MCF 10A (cell line): ENCODE results near the gene TEDC2. TPM values are rescaled to one million over a fixed set of nuclear protein-coding genes. Genes with fewer than 3 reads are reported as not detected.

Source experiments
- BruUV-seq: library from RNA; stranded (reverse); fragments of 400-500 nt; replicated peaks from 2 replicates; lab custom pipeline; 2021; lab: Mats Ljungman, UMichigan
- CTCF ChIA-PET: fragments of 300-600 bp; sonication (Branson Sonifier 250); formaldehyde crosslinking; extraction: SDS; loops from one replicate; lab custom pipeline; 2021; ENCODE audit warnings: antibody characterized with exemption, inconsistent platforms; lab: Yijun Ruan, JAX
- POLR2A ChIA-PET: fragments of 300-600, 350-650 bp; sonication (Branson Sonifier 250); formaldehyde crosslinking; extraction: SDS; loops from one replicate; lab custom pipeline; 2020; ENCODE audit warnings: antibody characterized with exemption, inconsistent platforms; lab: Yijun Ruan, JAX
- DNase-seq: peaks from one replicate; pipeline ENCODE4 v3.0.0-alpha.2; 2018; ENCODE audit not compliant: unreplicated experiment
- H3K27ac Mint-ChIP-seq: one replicate; pipeline ENCODE4 v1.8.0; 2022; ENCODE audit warnings: mild to moderate bottlenecking, low read depth, mixed read lengths; ENCODE audit not compliant: unreplicated experiment
- H3K27me3 Mint-ChIP-seq: one replicate; pipeline ENCODE4 v1.8.0; 2022; ENCODE audit warnings: mixed read lengths; ENCODE audit not compliant: insufficient read depth, unreplicated experiment
- H3K36me3 Mint-ChIP-seq: one replicate; pipeline ENCODE4 v1.8.0; 2022; ENCODE audit warnings: mild to moderate bottlenecking, moderate library complexity, mixed read lengths; ENCODE audit not compliant: insufficient read depth, unreplicated experiment
- H3K4me1 Mint-ChIP-seq: one replicate; pipeline ENCODE4 v1.8.0; 2022; ENCODE audit warnings: mixed read lengths; ENCODE audit not compliant: insufficient read depth, unreplicated experiment
- H3K4me3 Mint-ChIP-seq: one replicate; pipeline ENCODE4 v1.8.0; 2022; ENCODE audit warnings: mild to moderate bottlenecking, moderate library complexity, mixed read lengths; ENCODE audit not compliant: unreplicated experiment
- H3K9me3 Mint-ChIP-seq: one replicate; pipeline ENCODE4 v1.8.0; 2022; ENCODE audit warnings: mixed read lengths; ENCODE audit not compliant: unreplicated experiment
- intact Hi-C: fragments of 100-400 bp; cut with micrococcal nuclease; formaldehyde crosslinking; loops from 2 replicates; pipeline ENCODE4 v1.14.1; 2022
- total RNA-seq: library from RNA; stranded (reverse); gene quantifications from 2 replicates; pipeline ENCODE4 v1.2.3, GENCODE V29; 2022
- TF ChIP-seq, protein P1 (sequence below): fragments of 200-600 bp; IDR thresholded peaks from one replicate; pipeline ENCODE4 v1.8.0; 2022; ENCODE audit warnings: antibody characterized with exemption, mild to moderate bottlenecking; ENCODE audit not compliant: unreplicated experiment

TEDC2 gene
- total RNA-seq, 1 experiment from 2014 or later = 6.9 TPM

DNA sequence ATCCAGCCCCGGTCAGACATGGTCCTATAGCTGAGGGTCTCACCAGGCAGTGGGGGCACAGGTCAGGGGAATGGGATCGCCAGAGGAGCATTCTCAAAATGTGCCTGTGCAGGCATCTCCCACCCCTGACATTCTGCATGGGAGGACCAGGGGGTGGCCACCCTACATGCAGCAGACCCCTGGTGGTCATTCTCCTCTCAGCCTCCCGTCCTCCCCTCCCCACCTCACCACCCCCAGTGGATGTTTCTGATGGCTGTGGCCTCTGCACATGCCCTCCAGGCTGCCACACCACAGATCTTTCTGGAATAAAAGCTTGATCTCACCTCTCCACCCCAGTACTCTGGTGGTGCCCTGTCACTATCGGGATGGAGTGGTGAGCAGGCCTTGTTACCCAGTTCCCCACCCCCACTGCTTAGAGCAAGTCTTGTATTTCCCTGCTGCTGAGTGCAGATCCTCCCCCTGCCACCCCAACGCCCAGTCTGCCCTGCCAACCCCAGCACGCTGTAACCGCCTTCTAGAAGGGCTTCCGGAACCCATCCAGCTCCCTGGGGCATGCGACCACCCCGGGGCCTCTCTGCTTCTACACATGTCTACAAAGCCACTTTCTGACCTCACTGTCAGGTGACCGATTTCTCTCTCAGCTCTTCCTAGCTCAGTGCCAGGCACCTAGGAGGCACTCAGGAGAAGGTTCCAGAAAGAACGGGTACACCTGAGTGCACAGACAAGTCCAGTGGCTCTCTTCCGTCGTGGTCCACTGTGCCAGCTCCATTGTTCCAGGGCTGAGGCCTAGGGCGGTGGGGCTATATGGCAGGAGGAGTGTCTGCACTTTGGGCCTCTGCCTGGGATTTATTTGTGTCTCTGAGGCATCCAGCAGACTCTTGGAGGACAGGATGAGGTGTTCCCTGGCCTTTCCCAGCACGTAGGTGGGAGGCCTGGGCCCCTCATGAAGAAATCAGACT, 24.3 kb downstream of the TEDC2 start:
- peaks cover 4% of the 10 kb centered on the region for H3K36me3 Mint-ChIP-seq
- H3K9me3 Mint-ChIP-seq = no peaks in the 10 kb centered on the region
- H3K27me3 Mint-ChIP-seq = no peaks in the 10 kb centered on the region
- no peak overlapping the region for H3K4me3 Mint-ChIP-seq
- ChIA-PET CTCF (interaction anchor here (0.6 to 2.3 kb wide), 5 partner anchors 9 to 144 kb away, joined by 3 to 4 read pairs (median 4); partner anchors contain the start of gene ABCA3), POLR2A (interaction anchor here (0.6 to 1.1 kb wide), 2 partner anchors 15 to 36 kb away, joined by 3 read pairs; no protein-coding TSS in a partner anchor)
- BruUV-seq = no TSS peak
- H3K27ac Mint-ChIP-seq = no peak overlapping the region
- H3K4me1 Mint-ChIP-seq = peaks cover 4% of the 10 kb centered on the region
- intact Hi-C loops = no loop called here
- DNase-seq = no peak
- TF ChIP-seq, protein P1, sequence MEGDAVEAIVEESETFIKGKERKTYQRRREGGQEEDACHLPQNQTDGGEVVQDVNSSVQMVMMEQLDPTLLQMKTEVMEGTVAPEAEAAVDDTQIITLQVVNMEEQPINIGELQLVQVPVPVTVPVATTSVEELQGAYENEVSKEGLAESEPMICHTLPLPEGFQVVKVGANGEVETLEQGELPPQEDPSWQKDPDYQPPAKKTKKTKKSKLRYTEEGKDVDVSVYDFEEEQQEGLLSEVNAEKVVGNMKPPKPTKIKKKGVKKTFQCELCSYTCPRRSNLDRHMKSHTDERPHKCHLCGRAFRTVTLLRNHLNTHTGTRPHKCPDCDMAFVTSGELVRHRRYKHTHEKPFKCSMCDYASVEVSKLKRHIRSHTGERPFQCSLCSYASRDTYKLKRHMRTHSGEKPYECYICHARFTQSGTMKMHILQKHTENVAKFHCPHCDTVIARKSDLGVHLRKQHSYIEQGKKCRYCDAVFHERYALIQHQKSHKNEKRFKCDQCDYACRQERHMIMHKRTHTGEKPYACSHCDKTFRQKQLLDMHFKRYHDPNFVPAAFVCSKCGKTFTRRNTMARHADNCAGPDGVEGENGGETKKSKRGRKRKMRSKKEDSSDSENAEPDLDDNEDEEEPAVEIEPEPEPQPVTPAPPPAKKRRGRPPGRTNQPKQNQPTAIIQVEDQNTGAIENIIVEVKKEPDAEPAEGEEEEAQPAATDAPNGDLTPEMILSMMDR = no peak

DNA sequence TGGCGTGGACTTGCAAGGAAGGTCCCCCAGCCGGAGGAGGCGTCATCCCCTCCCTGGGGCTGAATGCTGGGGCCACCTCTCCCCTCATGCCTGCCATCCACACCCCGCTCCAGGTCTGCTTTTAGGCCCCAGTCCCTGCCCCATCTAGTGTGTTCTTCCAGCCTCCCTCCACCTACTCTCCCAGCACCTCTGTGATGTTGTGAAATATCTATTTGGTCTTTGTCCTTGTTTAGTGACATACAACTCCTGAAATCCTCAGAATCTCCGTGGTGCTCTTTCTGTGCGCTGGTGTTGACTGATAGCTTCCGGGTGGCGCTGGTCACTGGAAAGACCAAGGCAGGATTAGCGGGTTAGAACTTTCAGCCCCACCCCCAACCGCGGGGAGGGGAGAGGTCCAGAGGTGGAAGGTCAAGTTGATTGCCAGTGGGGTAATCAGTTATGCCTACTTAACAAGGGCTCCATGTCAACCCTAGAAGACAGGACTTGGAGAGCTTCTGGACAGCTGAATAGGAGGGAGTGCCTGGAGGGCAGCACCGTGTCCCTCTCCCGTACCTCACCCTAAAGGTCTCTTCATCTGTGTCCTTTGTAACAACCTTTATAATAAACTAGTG, 25.1 kb downstream of the TEDC2 start:
- Mint-ChIP-seq H3K27ac (no peak overlapping the region), H3K4me3 (no peak overlapping the region), H3K36me3 (peaks cover 4% of the 10 kb centered on the region), H3K9me3 (no peaks in the 10 kb centered on the region), H3K4me1 (peaks cover 4% of the 10 kb centered on the region), H3K27me3 (no peaks in the 10 kb centered on the region)
- no peak for DNase-seq
- POLR2A ChIA-PET = interaction anchor here (0.6 kb wide), 1 partner anchor 16 kb away, joined by 3 read pairs; no protein-coding TSS in a partner anchor
- BruUV-seq = no TSS peak
- intact Hi-C loops = no loop called here
- TF ChIP-seq, protein P1 = no peak
- CTCF ChIA-PET = interaction anchor here (0.6 to 2.3 kb wide), 3 partner anchors 9 to 145 kb away, joined by 3 to 4 read pairs (median 3); partner anchors contain the start of gene ABCA3

DNA sequence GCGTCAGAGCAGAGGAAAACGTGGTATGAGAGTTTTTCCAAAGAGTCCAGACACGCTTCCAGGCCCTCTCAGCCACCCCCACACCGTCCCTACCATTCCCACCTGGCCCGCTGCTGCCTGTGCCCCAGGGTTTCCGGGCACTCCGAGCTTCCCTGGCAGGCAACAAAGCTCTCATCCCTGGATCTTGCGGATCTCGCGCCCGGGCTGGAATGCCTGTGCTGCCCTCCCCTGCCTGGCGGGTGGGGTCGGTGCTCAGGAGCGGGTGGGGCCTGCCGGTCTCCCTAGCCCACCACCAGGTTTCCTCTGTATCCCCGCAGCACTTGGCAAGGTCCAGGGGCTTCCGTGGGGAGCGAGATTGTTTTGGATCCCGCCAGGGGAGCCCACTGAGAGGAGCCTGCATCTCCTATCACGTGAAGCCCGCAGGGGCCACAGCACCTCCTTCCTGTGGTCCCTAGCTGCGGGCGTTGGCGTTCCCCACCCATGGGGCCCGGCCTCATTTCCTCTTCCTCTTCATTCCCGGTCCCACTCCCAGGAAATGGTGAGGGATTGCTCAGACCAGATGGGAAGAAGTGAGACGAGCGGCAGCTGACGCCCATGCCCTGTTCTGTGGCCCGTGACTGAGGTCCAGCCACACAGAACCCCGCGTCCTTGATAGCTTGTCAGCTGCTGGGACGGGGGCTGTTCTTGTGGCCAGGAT, 26.1 kb downstream of the TEDC2 start:
- intact Hi-C loops = no loop called here
- Mint-ChIP-seq H3K9me3 (no peaks in the 10 kb centered on the region), H3K4me1 (peaks cover 4% of the 10 kb centered on the region), H3K36me3 (no peaks in the 10 kb centered on the region), H3K27me3 (no peaks in the 10 kb centered on the region), H3K4me3 (no peak overlapping the region), H3K27ac (no peak overlapping the region)
- ChIA-PET CTCF (interaction anchor here (2.3 kb wide), 1 partner anchor 16 kb away, joined by 4 read pairs; no protein-coding TSS in a partner anchor), POLR2A (no interaction called here)
- no peak for DNase-seq
- no TSS peak for BruUV-seq
- TF ChIP-seq, protein P1 = no peak
